ENCODE data around the gene PCDH9.

GRCh38 chr13:66751691-66752090 lies 478.4 kb downstream of the PCDH9 start:
- no peak for TF ChIP-seq CTCF (IDR thresholded peaks at IDR 0.05)
- TF ChIP-seq POLR2A (IDR thresholded peaks at IDR 0.05) = no peak
